Measurements from ENCODE around the gene ZC3H4.

- TF ChIP-seq, protein P1, sequence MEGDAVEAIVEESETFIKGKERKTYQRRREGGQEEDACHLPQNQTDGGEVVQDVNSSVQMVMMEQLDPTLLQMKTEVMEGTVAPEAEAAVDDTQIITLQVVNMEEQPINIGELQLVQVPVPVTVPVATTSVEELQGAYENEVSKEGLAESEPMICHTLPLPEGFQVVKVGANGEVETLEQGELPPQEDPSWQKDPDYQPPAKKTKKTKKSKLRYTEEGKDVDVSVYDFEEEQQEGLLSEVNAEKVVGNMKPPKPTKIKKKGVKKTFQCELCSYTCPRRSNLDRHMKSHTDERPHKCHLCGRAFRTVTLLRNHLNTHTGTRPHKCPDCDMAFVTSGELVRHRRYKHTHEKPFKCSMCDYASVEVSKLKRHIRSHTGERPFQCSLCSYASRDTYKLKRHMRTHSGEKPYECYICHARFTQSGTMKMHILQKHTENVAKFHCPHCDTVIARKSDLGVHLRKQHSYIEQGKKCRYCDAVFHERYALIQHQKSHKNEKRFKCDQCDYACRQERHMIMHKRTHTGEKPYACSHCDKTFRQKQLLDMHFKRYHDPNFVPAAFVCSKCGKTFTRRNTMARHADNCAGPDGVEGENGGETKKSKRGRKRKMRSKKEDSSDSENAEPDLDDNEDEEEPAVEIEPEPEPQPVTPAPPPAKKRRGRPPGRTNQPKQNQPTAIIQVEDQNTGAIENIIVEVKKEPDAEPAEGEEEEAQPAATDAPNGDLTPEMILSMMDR (conservative IDR thresholded peaks at IDR 0.05), result no peak
- TF ChIP-seq EZH2 (IDR thresholded peaks at IDR 0.05; ENCODE audit: low read depth), result no peak
Measured at GRCh38 chr19:47100290-47100689, 13.3 kb downstream of the ZC3H4 start.

Data from PC-9 (cell line).